PFSK-1 (cell line): Measurements from ENCODE around the gene EGLN2.

Experiments used
- POLR2AphosphoS5 ChIP-seq: IDR thresholded peaks from 2 replicates; pipeline ENCODE4 v1.6.1; 2012; ENCODE audit warnings: low read depth, mild to moderate bottlenecking, control low read depth, low read length, moderate library complexity
- SIN3A ChIP-seq: IDR thresholded peaks from 2 replicates; pipeline ENCODE4 v1.6.1; 2012; ENCODE audit warnings: mild to moderate bottlenecking, low read length, moderate library complexity, borderline replicate concordance; ENCODE audit not compliant: insufficient read depth
- TAF1 ChIP-seq: IDR thresholded peaks from 2 replicates; pipeline ENCODE4 v1.6.1; 2012; ENCODE audit warnings: low read length, control low read depth, borderline replicate concordance; ENCODE audit not compliant: insufficient read depth
- TF ChIP-seq, protein P1 (sequence below), 2 experiments: IDR thresholded peaks; 2 replicates each; pipeline versions ENCODE4 v1.6.1 to v1.8.0; 2011 to 2012; ENCODE audit warnings: low read depth in 2 of 2, low read length in 2 of 2, control low read depth in 1 of 2, inconsistent platforms in 1 of 2, mild to moderate bottlenecking in 1 of 2, moderate library complexity in 1 of 2; ENCODE audit not compliant: insufficient read depth in 1 of 2

DNA sequence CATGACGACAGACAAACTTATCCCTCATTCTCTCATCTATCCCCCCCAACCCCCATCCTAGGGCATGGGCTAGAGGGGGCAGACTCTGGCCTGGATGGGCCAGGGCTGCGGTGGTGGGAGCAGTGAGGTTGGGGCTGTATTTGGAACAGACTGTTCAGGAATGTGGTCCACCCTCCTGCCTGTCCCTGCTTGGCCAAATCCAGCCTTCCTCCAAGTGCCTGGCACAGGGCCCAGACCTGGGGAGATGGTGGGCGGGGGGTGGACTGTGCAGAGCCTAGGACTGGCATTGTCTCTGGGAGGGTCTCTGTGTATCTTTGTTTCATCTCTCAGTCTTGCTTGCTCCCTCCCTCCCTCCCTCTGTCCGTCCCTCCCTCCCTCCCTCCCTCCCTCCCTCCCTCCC lies 14.2 kb downstream of the EGLN2 start:
- TF ChIP-seq SIN3A: no peak
- no peak for TF ChIP-seq POLR2AphosphoS5
- no peak for TF ChIP-seq TAF1
- TF ChIP-seq, protein P1, sequence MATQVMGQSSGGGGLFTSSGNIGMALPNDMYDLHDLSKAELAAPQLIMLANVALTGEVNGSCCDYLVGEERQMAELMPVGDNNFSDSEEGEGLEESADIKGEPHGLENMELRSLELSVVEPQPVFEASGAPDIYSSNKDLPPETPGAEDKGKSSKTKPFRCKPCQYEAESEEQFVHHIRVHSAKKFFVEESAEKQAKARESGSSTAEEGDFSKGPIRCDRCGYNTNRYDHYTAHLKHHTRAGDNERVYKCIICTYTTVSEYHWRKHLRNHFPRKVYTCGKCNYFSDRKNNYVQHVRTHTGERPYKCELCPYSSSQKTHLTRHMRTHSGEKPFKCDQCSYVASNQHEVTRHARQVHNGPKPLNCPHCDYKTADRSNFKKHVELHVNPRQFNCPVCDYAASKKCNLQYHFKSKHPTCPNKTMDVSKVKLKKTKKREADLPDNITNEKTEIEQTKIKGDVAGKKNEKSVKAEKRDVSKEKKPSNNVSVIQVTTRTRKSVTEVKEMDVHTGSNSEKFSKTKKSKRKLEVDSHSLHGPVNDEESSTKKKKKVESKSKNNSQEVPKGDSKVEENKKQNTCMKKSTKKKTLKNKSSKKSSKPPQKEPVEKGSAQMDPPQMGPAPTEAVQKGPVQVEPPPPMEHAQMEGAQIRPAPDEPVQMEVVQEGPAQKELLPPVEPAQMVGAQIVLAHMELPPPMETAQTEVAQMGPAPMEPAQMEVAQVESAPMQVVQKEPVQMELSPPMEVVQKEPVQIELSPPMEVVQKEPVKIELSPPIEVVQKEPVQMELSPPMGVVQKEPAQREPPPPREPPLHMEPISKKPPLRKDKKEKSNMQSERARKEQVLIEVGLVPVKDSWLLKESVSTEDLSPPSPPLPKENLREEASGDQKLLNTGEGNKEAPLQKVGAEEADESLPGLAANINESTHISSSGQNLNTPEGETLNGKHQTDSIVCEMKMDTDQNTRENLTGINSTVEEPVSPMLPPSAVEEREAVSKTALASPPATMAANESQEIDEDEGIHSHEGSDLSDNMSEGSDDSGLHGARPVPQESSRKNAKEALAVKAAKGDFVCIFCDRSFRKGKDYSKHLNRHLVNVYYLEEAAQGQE (IDR thresholded peaks at IDR 0.05; ENCODE audit: insufficient read depth in 1 of 2, low read depth in 2 of 2, low read length in 2 of 2): no peak
